SU-DHL-6 (cell line): ENCODE results near the gene VTA1.

Source experiments
- CTCF ChIP-seq: fragments of 200-600 bp; sonication (generic); IDR thresholded peaks from one replicate; pipeline ENCODE4 v1.5.1; 2017; ENCODE audit warnings: antibody characterized with exemption, mild to moderate bottlenecking, low read length, moderate library complexity; ENCODE audit not compliant: insufficient read depth, poor library complexity, severe bottlenecking
- EZH2phosphoT487 ChIP-seq: fragments of 200-600 bp; sonication (generic), shearing (Covaris generic); conservative IDR thresholded peaks from 2 replicates; pipeline ENCODE4 v1.6.1; 2018; ENCODE audit warnings: mild to moderate bottlenecking, antibody characterized with exemption, low read length, moderate library complexity, mixed read lengths

- no peak for TF ChIP-seq CTCF
- TF ChIP-seq EZH2phosphoT487, result no peak
Observed at GRCh38 chr6:142265476-142265875, 118.4 kb downstream of the VTA1 start.
